GM19463 (cell line): Measurements from ENCODE around the gene LARGE1.
A peak's percentile ranks its signal among the peaks of the same experiment; 100 is the strongest.

Experiments
- ATAC-seq: cut with Tn5 transposase; IDR thresholded peaks from one replicate; pipeline ENCODE4 v1.9.1; 2021; ENCODE audit warnings: mild to moderate bottlenecking, moderate library complexity; ENCODE audit not compliant: unreplicated experiment

LARGE1 gene

DNA sequence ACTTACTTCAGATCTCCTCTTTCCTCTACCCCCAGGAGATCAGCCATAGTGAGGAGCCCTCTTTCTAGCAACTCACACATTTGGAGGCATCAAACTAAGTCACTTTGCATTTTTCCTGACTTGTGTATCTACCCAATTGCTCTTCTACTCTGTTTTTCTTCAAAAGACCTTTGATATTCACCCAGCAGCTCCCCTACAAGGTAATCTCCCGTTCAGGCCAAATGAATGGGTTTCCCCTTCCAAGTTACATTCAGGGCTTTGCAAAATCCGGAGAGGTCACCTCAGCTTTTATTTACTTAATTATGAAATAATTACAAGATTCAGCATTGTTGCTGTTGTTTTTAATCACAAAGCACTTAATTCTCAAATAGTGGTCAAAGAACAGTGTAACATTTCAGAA lies 6.1 kb downstream of the LARGE1 start:
- no peak for ATAC-seq

DNA sequence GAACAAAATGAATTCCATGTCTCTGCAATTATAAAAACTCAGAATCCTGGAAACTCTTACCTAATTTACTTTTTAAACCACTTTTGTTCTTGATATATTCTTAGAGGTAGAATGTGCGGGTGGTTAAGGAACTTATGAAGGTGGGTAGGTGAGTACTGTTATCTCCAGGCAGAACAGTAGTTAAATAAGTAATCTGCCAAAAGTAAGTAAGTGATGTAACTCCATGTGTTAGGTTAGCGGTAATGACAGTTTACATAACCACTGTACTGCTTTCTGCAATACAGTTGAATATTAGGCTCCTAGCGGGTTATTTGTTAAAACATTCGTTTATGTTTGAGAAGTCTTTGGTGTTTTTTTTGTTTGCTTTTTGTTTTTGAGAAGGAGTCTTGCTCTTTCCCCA lies 7.1 kb downstream of the LARGE1 start:
- ATAC-seq: no peak

DNA sequence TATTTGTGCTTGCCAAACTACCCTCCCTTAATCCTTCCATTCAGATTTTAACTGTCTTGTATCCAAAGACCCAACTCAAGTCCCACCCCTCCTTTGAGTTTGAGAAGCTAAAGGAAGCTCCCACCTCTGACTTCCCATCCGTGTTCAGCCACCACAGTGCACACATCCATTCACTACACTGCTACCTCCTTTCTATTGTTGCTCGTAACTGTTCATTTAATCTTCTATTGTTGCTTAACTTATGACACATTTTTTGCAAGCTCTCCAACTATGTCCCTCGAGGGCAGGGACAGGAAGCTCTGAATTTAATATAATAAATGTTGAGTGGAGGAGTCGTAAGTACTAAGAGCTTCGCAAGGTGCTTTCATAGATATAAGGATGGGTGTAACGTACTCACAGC lies 10.4 kb downstream of the LARGE1 start:
- no peak for ATAC-seq

DNA sequence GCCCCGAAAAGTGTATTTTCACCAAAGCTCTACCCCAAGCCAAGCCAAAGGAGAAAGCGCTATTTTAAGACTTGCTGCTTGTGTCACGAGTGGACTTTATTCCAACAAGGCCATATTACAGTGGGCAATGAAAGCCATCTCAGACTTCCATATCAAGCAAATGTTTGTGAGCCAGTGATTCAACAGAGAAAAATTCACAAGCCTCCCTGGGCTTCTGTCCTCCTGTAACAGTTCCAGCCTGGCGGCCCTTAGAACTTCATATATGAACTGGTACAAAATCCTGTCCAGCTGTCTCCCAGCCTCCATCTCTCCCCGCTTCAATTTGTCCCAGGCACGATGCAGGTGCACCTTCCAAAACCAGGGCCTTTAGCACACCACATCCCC lies 11.2 kb downstream of the LARGE1 start:
- no peak for ATAC-seq

DNA sequence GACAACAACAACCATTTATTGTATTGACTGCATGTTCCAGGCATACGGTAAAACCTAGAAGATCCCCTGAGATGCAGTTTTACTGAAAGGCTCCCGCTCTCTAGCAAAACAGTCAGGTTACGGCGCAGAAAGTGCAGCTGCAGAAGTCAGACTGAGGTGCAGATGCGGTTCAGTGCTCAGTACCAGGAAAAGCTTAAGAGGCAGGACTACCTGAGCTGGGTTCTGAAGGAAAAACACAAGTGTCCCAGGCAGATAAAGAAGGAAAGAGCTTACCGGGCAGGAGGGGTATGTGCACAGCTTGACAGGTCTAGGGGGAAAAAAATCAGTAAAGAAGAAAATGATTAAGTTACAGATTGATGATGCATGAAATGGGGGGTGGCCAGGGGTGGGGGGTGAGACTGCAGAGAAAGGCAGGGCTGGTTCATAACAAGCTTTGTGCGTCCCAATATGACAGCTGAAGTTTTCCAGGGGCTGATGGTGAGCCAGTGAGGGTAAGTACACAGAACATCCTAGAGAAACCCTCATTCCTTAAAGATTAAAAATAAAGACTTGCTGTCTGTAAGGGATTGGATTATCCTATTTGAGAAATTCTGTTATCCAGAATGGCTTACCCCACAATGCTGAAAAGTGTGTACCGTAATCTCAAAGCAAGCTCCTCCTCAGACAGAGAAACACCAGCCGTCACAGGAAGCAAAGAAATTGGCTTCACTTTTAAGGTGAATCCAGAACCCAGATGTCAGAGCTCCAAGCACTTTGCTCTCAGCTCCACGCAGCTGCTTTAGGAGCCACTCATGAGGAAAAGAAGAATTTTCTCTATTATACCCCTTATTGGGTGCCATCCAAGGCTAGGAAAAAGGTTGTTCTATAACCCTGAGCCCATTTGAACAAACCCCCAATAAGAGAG lies 11.9 kb downstream of the LARGE1 start:
- no peak for ATAC-seq

DNA sequence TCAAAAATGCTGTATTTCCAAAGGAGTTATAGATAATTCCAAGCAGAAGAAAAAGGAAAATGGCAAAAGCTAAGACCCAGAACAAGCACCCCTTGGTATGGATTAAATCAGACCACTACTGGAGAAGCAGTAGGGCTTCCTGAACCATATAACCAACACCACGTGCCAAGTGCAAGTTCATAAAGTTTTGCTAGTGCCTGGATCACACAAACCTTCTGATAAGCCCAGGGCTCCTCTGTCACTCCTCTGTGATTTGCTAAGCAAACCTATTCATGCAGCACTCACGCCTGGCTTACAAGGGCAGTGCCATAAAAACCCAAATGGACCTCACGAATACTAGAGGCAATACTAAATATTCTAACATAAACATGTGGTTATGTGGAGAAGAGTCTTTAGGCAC lies 13.3 kb downstream of the LARGE1 start:
- no peak for ATAC-seq

DNA sequence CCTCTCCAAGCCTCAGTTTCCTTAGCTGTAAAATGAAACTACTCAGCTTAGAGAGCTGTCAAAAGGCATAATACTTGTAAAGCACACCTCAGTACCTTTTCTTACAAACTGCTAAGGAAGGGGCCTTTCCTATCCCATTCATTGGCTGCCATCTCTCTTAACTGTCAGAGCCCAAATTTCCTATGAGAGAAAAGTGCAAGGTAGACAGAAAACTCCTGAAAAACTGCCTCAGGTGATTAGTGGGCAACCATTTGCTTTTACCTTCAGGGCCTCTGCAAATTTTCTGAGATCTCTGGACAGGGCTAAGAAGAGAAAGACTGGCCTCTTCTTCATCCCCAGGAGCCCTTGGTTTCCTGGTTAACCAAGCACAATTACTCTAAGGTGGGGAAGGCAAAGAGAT lies 13.8 kb downstream of the LARGE1 start:
- ATAC-seq: no peak

DNA sequence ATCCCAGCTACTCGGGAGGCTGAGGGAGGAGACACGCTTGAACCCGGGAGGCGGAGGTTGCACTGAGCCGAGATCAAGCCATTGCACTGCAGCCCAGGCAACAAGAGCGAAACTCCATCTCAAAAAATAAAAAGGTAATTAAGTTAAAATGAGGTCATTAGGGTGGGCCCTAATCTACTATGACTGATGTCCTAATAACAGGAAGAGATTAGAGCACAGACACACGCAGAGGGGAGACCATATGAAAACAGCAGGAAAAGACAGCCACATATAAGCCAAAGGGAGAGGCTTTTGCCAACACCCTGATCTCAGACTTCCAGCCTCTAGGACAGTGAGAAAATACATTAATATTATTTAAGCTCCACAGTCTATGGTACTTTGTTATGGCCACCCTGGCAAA lies 17.3 kb downstream of the LARGE1 start:
- no peak for ATAC-seq

DNA sequence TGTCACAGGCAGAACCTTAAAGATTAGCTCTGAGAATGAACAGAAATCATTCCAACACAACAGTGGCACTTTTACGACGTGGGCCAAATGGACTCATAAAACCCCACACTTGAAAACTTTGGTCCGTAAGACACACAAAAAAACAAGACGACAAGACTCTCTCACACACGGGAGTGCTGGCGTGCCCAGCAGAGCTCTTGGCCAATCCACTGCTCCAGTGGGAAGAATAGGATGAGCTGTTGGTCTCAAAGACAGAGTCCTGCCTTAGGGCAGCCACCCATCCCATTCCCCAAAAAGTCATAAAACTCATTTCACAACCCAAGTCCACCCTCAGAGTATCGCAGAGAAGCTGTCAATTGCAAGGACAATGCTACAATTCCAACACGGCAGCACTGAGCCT lies 18.2 kb downstream of the LARGE1 start:
- ATAC-seq: no peak

DNA sequence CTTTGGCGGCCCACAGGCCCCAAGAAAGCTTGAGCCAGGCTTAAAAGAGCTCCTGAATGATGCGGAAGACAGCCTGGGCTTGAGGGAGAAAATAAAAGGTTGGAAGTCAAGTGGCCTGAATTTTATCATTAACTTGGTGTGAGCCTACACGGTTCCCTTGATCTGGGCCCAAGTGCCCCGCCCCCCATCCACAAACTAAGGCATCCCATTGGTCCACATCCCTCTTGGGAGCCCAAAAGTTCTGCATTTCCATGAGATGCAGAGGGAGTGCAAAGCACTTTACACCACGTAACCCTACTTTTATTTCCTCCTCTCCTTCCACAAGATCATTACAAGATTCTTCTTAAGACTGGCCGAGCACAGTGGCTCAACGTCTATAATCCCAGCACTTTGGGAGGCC lies 22.2 kb downstream of the LARGE1 start:
- no peak for ATAC-seq

DNA sequence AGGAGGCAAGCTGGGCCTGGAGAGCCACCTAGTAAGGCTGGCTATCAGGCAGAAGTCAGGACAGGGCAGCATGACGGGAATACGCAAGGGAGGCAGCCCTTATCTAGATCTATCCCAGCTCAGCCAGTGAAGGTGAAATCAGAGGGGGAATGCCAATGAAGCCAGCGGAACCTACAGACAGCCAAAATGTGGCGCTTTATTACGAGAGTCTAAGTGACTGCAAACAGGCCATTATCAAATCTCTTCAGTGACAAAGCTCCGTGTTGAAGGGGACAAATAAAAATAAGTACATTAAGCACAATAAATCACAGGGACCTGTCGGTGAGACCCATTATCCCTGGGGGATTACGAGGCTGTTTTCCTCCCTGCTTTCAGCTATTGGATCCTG lies 22.8 kb downstream of the LARGE1 start:
- ATAC-seq: no peak

DNA sequence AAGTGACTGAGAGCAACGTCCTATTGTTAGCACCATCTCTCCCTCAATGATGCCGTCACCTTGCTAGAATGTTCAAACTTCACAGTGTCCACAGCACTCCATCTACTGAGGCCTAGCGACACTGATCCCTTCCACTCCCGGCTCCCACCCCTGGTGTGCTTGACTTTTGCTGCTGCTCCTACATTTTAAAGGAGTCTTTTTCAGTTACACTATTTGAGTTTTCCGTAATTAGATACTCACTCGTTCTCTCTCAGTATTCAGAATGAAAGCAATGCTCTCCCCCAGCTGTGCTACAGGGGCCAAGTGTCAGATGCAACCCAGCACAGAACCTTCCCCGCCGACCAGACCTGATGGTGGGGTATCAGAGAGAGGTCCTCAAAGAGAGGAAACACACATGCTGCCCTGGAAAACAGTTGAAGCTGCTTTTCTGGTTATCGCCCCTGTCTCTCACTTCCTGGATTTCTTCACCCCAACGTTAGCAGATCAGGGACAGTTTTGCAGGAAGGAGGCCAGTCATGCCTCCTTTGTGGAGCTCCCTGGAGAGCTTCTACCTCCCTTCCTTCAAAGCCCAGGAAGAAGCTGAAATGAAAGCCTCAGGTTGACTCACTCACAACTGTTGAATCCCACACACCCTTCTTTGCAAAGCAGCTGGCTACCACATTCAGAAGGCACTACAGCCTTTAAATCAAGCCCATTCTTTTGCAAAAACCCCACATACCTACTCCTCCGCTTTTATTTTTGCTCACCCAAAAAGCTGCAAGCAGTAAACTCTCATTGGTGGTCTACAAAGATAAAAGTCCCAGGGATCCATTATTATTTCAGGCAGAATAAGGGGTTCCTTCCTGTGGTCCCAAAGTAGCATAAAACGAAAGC lies 23.5 kb downstream of the LARGE1 start:
- peak; percentile 61 for ATAC-seq

DNA sequence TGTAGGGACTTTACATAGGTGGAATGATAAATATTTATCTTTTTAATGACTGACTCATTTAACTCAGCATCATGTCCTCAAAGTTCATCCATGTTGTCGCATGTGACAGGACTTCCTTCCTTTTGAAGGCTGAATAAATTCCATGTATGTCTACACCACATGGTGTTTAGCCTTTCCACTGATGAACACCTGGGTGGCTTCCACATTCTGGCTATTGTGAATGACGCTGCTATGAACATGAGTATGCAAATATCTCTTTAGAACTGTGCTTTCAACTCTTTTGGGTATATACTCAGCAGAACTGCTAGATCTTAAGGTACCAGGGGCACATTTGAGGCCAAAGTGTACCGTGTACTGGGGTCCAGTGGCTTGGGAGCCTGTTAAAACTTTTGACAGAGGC lies 24.1 kb downstream of the LARGE1 start:
- peak; percentile 40 for ATAC-seq

DNA sequence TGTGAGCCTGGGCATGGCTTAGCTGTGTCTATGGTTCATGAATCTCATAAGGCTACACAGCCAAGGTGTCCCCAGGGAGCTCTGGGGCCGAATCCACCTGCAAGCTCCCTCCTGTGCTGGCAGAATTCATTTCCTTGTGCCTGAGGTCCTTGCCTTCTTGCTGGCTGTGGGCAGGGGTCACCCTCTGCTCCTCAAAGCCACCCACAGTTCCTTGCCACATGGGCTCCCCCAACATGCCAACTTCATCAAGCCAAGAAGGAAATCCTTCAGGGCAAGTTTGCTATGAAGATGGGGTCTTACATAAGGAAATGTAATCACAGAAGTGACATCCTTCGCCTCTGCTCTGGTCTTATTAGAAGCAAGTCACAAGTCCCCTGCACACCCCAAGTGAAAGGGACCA lies 24.8 kb downstream of the LARGE1 start:
- no peak for ATAC-seq

DNA sequence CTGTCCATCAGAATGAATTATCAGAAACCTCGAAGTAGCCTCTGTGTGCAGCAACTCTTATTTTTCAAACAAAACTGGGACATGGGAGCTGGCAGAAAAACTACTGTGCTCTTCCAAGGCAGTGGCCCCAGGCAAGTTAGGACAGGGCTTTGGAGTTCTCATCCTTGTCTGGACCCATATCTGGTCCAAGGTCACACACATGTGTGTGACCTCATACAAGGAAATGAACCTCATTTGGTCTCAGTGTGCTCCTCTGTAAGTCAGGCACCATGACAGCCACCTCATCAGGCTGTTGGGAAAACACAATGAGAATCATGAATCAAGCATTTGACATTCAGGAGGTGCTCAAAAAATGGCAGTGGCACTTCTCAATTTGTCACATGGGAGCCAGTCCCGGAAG lies 25.8 kb downstream of the LARGE1 start:
- no peak for ATAC-seq

DNA sequence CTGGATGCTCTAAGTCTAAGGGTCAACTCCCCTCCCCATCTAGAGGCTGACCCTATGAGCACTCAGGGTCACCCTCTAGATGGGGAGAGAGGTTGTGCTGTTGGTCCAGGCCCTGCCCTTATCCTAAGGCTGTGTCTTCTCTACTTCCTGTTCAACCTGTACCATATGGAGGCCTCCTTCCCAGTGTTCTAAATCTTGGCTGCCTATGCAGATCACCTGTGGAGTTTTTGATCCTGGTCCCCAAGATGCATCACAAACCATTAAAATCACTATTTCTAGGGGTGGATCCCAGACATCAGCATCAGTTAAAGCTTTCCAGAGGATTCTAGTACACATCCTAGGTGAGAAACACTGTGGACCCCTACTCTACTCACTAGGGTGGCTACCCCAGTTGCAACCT lies 26.2 kb downstream of the LARGE1 start:
- ATAC-seq: no peak

DNA sequence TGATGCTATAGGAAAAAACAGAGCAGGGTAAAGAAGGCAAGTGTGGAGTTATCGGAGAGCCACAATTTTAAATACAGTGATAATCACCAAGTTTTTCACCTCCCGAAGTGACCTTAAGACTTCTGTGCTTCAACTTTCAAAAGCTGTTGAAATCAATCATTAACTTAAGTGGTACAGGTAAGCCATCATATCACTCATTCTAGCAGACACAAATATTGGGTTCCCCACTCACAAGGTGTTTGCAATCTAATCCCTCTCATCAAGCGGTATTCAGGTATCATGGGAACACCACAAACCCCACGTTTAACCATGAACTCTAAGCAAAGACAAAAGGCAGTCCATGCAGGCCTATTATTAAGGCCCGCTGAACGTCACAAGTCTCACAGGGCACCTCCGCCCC lies 26.8 kb downstream of the LARGE1 start:
- no peak for ATAC-seq

DNA sequence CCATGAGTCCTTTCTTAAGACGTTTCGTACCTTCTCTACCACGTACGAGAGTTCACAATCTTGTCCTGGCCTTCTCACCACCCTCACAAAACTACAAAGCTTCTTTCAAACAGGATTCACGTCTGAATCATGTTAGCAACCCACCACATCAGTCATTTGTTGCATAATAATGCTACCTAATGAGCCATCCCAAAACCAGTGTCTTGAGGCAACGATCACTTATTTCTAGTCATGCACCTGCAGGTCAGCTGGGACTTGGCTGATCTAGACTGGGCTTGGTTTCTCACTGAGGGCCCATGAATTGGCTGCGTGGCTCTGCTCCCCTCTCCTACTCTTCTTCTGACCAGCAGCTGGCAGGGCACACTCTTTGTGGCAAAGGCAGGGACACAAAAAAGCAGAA lies 28.3 kb downstream of the LARGE1 start:
- no peak for ATAC-seq

DNA sequence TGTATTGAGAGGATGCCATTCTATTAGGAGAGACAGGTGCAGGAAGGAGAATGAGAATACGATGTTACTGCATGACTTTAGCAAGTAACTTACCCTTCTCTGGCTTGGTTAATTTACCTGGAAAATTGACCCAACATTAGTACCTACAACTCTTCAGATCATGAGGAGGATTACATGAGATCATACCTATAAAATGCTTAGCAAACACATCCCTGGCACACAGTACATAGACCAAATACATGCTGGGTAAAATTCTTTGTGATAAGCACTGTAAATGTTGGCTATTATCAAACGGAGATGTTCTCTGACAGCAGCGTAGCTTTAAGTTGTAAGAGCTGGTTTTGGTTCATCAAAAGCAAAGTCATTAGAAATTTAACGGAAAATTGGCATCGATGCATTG lies 28.8 kb downstream of the LARGE1 start:
- no peak for ATAC-seq

DNA sequence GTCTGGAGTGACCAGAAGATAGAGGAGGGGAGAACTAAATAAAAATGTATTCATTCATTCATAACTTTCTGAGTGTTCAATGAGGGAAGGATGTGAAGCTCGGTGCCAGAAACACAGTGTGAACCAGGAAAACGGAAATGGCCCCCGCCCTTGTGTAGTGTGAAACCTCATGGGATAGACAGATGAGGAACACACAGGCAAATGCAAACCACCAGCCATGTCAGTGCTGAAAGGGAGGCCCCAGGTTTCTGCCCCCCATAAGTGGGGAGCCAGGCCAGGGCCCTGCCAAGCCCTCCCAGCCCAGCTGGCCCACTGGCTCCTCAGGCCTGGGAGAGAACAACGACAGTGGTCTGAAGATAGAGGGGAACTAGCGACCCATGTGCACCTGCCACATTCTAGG lies 30.5 kb downstream of the LARGE1 start:
- no peak for ATAC-seq

DNA sequence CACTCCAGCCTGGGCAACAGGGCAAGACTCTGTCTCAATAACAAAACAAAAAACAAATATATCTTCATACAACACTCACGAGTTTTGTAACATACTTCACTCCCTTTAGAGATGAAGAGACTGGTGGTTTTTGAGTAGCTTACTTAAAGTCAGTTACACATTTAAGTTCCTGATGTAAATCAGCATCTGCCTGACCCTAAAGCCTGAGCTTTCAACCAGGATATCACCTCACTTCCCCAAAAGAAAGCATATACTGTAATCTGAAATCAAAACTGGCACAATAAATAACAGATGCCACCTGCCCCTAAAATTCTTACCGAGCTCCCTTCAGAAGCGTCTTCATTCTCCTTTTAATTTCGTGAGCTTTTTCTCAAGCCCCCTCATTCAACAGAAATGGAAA lies 31.5 kb downstream of the LARGE1 start:
- ATAC-seq: no peak

DNA sequence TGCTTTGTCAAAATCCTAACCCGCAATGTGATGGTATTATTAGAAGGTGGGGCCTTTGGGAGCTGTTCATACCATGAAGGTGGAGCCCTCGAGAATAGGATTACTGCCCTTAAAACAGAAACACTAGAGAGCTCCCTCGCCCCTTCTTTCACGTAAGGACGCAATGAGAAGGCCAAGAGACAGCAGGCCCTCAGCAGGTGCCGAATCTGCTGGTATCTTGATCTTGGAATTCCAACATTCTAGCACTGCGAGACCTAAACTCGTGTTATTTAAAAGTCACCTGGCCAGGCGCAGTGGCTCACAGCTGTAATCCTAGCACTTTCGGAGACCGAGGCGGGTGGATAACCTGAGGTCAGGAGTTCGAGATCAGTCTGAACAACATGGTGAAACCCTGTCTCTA lies 33.1 kb downstream of the LARGE1 start:
- ATAC-seq: no peak
